CD4-positive, alpha-beta T cell treated with Interleukin-12 subunit alpha and Interleukin-12 subunit beta, for 1 hour (primary cell): ENCODE measurements around the gene IL3.

Experiments used
- DNase-seq: peaks from one replicate; pipeline ENCODE4 v3.0.0-alpha.2; 2020

Gene IL3

DNA sequence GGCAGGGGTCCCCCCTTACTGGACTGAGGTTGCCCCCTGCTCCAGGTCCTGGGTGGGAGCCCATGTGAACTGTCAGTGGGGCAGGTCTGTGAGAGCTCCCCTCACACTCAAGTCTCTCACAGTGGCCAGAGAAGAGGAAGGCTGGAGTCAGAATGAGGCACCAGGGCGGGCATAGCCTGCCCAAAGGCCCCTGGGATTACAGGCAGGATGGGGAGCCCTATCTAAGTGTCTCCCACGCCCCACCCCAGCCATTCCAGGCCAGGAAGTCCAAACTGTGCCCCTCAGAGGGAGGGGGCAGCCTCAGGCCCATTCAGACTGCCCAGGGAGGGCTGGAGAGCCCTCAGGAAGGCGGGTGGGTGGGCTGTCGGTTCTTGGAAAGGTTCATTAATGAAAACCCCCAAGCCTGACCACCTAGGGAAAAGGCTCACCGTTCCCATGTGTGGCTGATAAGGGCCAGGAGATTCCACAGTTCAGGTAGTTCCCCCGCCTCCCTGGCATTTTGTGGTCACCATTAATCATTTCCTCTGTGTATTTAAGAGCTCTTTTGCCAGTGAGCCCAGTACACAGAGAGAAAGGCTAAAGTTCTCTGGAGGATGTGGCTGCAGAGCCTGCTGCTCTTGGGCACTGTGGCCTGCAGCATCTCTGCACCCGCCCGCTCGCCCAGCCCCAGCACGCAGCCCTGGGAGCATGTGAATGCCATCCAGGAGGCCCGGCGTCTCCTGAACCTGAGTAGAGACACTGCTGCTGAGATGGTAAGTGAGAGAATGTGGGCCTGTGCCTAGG is 13.0 kb downstream of the IL3 start, which contains the start of gene CSF2:
Gene CSF2 (plus strand): TSS at position 559 of the 783 bp plus-strand sequence. CDS start 35 bp downstream, at position 594.
- DNase-seq, result no peak

DNA sequence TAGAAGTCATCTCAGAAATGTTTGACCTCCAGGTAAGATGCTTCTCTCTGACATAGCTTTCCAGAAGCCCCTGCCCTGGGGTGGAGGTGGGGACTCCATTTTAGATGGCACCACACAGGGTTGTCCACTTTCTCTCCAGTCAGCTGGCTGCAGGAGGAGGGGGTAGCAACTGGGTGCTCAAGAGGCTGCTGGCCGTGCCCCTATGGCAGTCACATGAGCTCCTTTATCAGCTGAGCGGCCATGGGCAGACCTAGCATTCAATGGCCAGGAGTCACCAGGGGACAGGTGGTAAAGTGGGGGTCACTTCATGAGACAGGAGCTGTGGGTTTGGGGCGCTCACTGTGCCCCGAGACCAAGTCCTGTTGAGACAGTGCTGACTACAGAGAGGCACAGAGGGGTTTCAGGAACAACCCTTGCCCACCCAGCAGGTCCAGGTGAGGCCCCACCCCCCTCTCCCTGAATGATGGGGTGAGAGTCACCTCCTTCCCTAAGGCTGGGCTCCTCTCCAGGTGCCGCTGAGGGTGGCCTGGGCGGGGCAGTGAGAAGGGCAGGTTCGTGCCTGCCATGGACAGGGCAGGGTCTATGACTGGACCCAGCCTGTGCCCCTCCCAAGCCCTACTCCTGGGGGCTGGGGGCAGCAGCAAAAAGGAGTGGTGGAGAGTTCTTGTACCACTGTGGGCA is 13.8 kb downstream of the IL3 start:
- no peak for DNase-seq

DNA sequence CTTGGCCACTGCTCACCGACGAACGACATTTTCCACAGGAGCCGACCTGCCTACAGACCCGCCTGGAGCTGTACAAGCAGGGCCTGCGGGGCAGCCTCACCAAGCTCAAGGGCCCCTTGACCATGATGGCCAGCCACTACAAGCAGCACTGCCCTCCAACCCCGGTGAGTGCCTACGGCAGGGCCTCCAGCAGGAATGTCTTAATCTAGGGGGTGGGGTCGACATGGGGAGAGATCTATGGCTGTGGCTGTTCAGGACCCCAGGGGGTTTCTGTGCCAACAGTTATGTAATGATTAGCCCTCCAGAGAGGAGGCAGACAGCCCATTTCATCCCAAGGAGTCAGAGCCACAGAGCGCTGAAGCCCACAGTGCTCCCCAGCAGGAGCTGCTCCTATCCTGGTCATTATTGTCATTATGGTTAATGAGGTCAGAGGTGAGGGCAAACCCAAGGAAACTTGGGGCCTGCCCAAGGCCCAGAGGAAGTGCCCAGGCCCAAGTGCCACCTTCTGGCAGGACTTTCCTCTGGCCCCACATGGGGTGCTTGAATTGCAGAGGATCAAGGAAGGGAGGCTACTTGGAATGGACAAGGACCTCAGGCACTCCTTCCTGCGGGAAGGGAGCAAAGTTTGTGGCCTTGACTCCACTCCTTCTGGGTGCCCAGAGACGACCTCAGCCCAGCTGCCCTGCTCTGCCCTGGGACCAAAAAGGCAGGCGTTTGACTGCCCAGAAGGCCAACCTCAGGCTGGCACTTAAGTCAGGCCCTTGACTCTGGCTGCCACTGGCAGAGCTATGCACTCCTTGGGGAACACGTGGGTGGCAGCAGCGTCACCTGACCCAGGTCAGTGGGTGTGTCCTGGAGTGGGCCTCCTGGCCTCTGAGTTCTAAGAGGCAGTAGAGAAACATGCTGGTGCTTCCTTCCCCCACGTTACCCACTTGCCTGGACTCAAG is 14.6 kb downstream of the IL3 start:
- DNase-seq, result no peak

DNA sequence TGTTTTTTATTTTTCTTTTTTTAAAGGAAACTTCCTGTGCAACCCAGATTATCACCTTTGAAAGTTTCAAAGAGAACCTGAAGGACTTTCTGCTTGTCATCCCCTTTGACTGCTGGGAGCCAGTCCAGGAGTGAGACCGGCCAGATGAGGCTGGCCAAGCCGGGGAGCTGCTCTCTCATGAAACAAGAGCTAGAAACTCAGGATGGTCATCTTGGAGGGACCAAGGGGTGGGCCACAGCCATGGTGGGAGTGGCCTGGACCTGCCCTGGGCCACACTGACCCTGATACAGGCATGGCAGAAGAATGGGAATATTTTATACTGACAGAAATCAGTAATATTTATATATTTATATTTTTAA is 15.2 kb downstream of the IL3 start:
- DNase-seq, result no peak

DNA sequence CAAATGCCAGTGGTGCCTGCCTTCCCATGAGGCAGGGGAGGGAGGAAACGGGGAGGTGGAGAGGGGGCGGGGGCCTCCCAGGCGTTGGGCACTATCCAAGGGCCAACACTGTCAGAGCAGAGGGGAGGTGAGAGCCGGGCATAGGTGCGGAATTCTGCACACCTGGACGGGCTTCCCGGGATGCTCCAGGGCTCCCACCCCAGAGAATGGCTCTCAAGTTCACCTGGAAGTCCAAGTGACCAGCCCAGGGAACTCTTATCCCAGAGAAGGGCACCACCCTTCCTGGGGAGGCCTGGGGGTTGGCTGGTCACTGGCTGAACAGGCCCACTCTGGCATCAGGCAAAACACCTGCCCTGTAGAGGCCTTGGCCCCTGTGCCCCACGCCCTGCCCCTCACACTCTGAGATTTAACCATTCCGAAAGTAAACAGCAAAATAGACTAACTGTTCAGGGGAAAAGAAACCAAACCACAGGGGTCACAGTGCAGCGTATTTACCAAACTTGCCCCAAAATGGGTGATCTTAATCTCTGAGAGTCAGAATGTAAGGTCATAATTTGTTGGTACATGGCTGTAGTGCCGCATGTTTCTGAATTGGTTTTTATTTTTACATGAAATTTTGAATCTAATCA is 15.9 kb downstream of the IL3 start:
- DNase-seq, result no peak

DNA sequence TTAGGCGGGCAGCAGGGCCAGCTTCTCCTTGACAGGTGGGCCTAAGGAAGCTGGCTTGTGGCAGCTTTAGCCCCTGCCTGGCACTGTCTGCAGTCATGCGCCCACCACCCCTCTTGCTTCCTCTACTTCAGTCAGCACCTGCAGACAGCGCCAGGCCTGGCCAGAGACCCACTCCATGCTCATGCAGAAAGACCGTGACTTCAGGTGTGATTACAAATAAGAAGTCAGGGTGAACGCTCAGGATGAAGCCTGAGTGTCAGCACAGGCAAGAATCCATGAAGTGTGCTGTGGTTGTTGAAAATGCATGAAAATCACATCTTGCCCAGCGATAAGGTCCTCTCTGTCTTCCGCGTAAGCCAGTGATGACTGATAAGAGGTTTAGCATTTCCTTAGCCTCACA is 16.5 kb downstream of the IL3 start:
- no peak for DNase-seq

DNA sequence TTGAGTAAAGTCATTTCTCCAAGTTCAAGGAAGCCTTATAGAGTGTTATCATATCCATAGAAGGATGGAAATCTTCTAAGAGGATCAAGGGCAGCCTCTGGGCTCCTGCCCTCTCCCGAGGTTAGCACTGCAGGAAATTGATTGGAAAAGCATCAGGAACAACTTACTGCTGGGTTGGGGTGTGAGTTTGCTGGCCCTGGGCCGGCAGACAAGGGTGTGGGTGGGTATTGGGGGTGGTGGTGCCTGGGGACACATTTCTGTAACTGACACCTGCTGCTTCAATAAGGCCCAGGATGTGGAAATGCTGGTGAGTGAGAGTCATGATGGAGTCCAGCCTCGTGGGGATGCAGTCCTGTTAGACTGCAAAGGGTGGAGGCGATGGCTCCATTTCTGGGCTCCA is 18.6 kb downstream of the IL3 start:
- DNase-seq, result no peak

DNA sequence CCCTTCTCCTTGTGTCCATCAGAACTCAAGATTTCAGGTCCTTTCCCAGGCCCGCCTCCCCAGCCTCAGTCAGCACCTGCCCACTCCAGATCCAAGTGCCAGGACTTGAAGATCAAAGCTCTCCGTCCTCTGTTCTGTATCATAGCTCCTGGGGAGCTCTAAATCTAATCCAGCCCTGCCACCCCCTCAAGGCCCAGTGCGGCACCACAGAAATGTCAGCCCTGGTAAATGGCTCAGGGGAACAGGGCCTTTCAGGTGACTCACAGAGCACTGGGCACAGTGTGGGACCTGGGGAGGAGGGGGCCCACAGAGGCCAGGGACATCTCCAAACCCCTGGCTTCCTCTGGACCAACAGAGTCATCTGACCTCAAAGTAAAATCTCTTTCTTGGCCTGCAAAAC is 19.2 kb downstream of the IL3 start:
- DNase-seq, result no peak

DNA sequence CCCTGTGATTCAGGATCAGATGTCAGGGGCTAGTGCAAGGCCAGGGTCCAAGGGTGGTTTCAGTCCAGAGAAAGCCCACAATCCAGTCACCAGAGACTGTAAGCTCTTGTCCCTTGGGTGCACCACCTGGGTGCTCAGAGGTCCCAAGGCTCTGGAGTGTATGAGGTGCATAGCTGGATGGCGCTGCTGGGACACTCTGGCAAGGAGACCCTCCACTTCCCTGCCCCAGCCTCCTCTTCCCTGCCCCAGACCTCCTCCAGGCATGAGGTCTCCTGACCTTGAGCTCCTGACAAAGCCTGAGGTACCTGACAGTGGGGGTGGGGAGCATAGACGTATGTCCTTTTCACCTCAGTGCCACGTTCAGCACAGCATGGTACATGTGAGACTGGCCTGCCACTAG is 20.1 kb downstream of the IL3 start:
- no peak for DNase-seq

DNA sequence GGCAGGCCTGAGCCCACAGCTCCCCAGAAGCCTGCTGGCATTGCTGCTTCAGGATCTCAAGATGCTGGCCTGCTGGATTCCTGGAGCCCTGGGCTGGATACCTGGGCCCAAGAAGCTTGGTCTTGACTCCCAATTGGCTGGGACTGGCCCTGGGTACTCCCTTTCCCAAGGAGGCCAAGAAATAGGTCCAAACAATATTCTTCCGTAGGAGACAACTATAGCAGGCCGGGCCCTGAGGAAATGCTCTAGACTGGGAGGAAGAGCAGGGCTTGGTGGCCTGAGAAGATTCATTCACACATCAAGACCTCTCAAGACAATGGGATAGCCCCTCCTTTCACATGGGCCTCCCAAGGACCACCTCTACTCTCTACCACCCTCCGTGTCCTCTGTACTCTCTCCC is 21.0 kb downstream of the IL3 start:
- DNase-seq, result no peak

DNA sequence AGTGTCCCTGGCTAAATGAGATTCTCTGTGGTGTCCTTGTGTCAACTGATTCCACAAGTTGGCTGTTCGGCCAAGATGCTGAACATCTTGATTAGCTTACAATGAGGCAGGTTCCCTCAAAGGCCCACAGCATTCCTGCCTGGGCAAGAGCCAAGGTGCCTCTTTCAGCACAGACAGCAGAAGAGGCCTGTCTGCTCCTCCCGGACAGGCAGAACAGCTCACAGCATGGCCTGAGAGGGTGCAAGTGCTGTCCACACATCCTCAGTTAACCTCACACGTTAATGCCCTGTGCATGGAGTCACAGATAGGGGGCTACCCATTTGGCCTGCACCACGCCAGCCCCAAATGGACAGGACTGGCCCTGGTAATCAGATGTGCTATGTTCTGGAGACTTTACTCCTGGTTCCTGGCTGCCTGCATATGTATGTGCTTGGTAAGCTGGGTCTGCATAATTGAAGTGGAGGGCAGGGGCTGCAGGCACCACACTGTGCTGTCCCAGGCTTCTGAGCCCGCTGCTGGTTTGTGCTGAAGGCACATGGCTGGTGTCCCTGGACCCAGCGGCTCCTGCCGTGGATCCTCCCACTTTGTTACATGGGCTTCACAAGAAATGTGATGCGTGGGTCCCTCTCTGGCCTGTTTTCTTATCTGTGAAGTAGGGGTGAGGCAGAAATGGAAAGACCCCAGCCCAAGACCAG is 22.0 kb downstream of the IL3 start:
- no peak for DNase-seq

DNA sequence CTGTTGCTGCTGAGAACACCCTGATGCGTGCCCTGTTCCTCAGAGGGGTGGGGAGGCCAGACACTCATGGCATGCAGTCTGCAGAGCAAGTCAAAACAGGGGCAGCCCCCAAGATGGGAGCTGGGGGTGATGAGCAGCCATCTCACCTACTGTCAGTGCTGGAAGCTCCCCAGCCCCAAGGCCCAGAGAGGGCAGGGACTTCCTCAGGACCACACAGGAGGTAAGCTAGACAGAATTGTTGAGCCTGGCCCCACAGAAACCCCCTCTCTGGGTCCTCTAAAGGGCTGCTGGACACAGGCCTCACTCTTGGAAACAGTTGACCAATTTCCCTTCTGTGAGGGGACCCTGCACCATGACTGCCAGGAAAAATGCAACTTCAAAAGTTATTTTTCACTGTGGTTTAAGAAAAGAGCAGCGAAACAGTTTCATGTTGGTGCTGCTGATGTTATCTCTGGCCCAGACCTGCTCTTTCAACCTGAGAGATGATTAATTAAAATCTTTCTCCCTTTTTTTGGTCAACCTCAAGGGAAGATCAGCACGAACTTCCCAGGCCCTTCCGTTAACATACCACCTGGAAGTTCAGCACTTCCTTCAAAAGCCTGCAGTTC is 22.7 kb downstream of the IL3 start:
- DNase-seq, result no peak

DNA sequence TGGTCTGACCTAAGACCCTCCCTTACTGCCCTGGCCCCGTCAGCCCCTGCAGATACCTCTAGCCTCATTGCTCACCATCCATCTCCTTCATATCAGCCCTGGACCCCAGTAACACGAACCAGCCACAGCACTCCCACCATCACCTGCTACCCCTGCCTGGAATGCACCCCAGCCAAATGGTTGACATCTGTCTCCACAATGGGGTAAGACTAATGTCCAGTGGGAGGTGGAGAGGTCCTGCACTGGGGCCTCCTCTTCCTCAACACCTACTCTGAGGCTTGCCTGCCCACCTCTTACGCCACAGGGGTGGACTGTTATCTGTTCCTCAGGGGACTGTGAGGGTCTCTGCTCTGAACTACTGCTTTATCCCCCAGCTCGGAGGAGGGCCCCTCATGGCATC is 25.2 kb downstream of the IL3 start:
- no peak for DNase-seq

DNA sequence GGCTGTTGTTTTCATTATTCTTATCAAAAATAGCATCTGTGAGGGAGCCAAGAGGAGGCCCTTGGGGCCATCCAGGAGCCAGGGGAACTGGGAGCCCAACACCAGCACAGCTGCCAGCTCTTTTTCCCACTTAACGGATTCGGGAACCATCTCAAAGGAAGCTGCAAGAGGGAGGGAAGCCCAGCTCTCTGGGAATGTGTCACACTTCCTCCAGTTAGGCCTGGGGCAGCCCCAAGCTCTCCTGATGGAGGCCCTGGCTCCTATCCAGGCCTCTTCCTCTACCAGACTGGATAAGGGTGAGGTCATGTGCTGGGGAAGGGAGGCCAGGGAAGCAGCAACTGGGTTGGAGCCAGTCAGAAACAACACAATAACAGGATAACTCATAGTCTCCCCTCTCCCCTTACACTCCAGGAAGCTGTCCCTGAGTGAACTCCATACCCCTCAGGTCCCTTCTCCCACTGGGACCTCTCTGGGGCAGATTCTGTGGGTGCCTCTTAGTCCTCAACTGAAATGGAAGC is 25.9 kb downstream of the IL3 start:
- no peak for DNase-seq

DNA sequence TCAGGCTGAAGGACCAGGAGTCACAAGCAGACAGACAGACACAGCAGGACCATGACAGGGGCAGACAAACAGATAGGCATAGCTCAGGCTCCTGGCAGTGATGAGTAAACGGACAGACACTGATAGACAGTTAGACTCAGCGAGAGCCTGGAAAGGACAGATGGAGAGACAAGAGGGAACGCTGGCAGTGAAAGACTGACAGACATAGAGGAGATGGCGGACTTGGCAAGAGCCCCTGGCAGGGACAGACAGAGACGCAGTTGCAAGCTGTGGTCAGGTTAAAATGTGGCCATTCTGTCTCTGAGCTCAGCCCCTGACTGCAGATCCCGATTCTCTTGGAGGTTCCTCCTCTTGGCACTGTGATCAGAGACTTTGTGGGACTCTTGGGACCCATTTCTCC is 26.7 kb downstream of the IL3 start:
- DNase-seq, result no peak

DNA sequence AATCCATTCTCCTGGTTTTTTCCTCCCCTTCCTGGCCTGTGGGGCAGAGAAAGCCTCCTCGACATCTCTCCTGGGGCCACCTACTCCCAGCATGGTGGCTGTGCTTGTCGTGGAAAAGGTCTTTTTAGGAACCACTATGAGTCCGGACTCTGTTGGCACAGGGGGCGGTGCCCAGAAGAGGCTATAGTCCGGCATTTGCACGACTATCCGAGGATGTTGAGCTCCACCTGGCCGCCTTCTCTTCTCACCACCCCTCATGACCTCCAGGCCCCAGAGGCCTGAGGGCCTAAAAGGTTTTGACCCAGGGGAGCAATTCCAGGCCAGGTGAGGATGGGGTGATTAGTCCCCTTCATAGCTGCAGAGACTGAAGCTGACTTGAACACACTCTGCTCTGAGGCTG is 27.2 kb downstream of the IL3 start:
- no peak for DNase-seq

DNA sequence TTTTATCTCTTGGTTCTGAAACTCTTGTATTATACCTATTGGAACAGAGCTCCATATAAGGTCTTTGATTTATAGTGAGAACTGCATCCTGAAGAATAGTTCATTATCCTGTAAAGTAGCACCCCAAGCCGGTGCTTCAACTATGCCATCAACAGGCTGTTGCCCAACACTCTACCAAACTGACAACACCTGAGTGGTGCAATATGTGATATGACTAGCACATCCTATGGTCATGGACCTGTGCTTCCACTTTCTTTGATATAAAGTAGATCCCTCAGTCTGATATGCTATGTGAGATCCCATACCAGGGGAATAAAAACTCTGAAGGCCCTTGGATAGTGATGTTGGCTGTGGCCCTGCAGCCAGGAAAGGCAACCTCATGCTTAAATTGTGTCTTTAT is 28.9 kb downstream of the IL3 start:
- no peak for DNase-seq

DNA sequence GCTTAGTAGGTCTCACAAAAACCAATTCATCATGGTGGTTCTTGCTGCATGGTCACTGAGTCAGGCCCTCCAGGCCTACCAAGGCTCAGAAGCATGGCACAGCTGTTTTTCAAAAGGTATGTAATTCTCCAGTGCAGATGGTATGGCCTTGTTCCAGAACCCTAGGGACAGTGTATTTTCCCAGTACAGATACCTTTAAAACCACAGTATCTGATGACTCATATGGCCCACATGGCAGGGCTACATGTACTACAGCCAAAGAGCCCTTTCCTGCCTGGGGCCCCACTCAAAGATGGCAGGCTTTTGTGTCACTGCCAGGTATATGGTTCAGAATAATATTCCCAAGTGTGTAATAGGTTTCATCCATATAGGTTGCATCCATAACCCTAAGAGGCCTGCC is 29.7 kb downstream of the IL3 start:
- DNase-seq, result no peak

DNA sequence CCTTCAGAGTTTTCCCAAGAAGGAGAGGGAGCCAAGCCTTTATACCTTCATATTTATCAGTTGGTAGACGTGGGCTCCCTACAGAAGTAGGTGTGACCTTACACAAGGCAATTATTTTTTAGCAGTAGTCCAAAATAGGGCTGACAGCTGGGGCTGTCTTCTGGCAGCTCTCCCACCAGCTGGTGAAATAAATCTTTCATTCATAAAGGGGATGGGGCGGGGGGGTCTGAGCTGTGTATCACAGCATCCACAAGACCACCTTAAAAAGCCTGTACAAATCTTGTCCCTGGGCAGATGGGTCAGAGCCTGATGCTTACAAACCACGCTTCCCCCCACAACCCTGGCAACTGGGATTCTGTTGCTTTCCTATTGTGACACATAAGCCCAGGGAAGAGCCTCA is 32.8 kb downstream of the IL3 start:
- no peak for DNase-seq

DNA sequence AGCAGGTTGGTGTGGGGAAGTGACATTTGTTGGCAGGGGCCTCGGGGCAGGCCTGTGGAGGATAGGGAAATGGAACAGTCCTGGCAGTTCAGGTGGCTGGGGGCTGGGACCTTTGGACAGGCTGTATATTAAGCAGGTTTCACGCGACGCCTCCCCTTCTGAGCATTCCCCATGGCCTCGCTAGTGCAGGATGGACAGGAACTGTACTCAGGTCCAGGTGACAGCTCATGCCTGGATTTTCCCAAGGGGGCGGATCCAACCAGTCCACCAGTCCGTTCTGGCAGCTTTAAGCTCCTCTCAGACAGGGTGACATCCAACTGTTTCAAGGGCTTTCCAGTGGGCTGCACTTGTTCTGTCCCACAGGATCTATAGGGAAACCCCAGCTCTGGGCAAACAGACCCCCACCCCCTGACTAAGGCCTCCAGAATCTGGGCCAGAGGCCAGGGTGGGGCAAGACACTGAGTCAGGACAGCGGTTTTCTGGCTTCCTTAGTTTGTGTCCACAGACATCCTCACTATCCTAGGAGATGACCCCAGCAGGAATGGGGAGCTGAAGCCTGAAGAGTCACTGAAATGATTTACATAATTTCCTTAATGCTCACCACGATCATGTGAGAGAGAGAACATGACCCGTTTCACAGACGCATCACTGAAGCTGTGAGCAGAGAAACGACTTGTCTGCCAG is 34.1 kb downstream of the IL3 start:
- DNase-seq, result no peak

DNA sequence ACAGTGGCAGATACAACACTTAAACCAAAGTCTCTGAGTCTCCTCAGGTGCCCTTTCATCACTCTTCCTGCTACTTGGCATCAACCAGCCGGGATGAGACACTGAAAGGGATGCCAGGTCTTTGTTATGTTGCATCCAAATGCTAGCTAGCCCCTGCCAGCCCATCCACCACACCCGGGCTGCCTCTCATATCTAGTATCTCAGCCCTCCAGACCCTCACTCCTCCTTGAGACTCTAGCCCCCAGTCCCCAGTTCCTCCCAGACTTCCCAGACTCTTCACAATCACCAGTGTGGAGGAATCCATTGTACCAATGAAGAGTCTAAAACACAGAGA is 34.6 kb downstream of the IL3 start:
- no peak for DNase-seq
